ENCODE measurements around the gene UTS2R.

DNA sequence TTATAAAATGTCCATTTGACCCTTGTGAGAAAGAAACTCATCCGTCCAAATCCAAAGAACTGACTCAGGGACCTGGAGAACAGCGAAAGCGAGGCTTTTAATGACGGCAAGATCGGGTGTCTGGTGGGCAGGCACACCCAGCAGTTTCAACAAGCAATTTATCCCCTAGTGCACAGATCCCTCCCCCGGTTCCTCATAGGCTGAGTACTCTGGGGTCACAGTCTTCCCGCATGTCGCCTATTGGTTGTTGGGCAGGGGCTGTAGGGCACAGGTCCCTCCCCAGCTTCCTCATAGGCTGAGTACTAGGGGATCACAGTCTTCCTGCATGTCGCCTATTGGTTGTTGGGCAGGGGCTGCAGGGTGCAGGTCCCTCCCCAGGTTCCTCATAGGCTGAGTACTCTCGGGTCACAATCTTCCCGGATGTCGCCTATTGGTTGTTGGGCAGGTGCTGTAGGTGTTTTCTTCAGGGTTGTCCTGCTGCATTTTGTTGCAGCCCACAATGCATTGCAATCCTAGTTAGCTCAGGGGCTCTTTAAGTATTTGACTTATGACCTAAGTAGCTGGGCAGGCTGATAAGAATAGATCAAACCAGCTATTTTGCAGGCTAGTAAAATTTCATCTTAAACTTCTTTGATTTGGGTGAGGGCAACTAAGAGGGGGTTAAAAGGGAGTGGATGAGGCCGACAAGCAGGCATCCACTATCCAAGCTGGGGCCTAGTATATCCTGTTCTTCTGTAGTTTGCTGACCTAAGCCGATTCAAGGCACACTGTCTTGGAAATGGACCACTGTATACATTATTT is 3.6 kb upstream of the UTS2R start:
- TF ChIP-seq POLR2A (IDR thresholded peaks at IDR 0.05) (no peak), POLR2AphosphoS5 (IDR thresholded peaks at IDR 0.05) (no peak), EP300 (IDR thresholded peaks at IDR 0.05) (no peak)
- TF ChIP-seq, protein P1, sequence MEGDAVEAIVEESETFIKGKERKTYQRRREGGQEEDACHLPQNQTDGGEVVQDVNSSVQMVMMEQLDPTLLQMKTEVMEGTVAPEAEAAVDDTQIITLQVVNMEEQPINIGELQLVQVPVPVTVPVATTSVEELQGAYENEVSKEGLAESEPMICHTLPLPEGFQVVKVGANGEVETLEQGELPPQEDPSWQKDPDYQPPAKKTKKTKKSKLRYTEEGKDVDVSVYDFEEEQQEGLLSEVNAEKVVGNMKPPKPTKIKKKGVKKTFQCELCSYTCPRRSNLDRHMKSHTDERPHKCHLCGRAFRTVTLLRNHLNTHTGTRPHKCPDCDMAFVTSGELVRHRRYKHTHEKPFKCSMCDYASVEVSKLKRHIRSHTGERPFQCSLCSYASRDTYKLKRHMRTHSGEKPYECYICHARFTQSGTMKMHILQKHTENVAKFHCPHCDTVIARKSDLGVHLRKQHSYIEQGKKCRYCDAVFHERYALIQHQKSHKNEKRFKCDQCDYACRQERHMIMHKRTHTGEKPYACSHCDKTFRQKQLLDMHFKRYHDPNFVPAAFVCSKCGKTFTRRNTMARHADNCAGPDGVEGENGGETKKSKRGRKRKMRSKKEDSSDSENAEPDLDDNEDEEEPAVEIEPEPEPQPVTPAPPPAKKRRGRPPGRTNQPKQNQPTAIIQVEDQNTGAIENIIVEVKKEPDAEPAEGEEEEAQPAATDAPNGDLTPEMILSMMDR (IDR thresholded peaks at IDR 0.05), result no peak
